H1 (cell line): ENCODE data around the gene HIBADH. TPM values are rescaled to one million over a fixed set of nuclear protein-coding genes. Genes with fewer than 3 reads are reported as not detected.

Source experiments
- CTCF ChIA-PET: fragments of 300-600 bp; sonication (Branson Sonifier 250); formaldehyde crosslinking; loops from one replicate; lab custom pipeline; 2021; ENCODE audit not compliant: partially characterized antibody; lab: Charles Lee
- POLR2A ChIA-PET: fragments of 300-600 bp; sonication (Branson Sonifier 250); formaldehyde crosslinking; loops from one replicate; lab custom pipeline; 2021; ENCODE audit warnings: inconsistent platforms; ENCODE audit not compliant: partially characterized antibody; lab: Charles Lee
- DNase-seq, 2 experiments: peaks; one replicate each; pipeline versions ENCODE4 v3.0.0 to v3.0.0-alpha.2; 2010 to 2022; ENCODE audit warnings: low spot score in 2 of 2, low read depth in 1 of 2, mixed read lengths in 1 of 2
- FAIRE-seq: peaks from 2 replicates; lab custom pipeline; 2011; peaks lifted over from hg19 to GRCh38; lab: Jason Lieb, UNC
- H2AFZ ChIP-seq: 2 replicates; pipeline ENCODE4 v1.8.1; 2012; ENCODE audit warnings: low read length, inconsistent platforms
- H2AK5ac ChIP-seq: 2 replicates; pipeline ENCODE4 v1.6.1; 2013; ENCODE audit warnings: low read depth, low read length
- H2BK120ac ChIP-seq: replicated peaks from 2 replicates; pipeline ENCODE3; 2013; ENCODE audit warnings: low read depth, low read length, inconsistent platforms
- H2BK12ac ChIP-seq: 2 replicates; pipeline ENCODE4 v1.6.1; 2013; ENCODE audit warnings: low read depth, low read length
- H2BK15ac ChIP-seq: 2 replicates; pipeline ENCODE4 v1.6.1; 2013; ENCODE audit warnings: low read length
- H2BK20ac ChIP-seq: 2 replicates; pipeline ENCODE4 v1.6.1; 2013; ENCODE audit warnings: low read length
- H2BK5ac ChIP-seq: 2 replicates; pipeline ENCODE4 v1.6.1; 2013; ENCODE audit warnings: low read depth, low read length
- H3K14ac ChIP-seq: 2 replicates; pipeline ENCODE4 v1.6.1; 2013; ENCODE audit warnings: inconsistent platforms; ENCODE audit not compliant: insufficient read length
- H3K18ac ChIP-seq: 2 replicates; pipeline ENCODE4 v1.6.1; 2013; ENCODE audit warnings: low read length; ENCODE audit errors: extremely low read depth
- H3K23ac ChIP-seq: 2 replicates; pipeline ENCODE4 v1.6.1; 2013; ENCODE audit warnings: inconsistent platforms; ENCODE audit not compliant: insufficient read length
- H3K23me2 ChIP-seq: 2 replicates; pipeline ENCODE4 v1.6.1; 2013; ENCODE audit warnings: low read depth, low read length
- H3K27ac ChIP-seq: 2 replicates; pipeline ENCODE4 v1.6.1; 2011; ENCODE audit warnings: low read depth, low read length, inconsistent platforms
- H3K27me3 ChIP-seq, 4 experiments: replicated peaks in 1 of 4; 1 replicate in 1 of 4; 2 replicates in 3 of 4; pipeline versions ENCODE4 v1.6.1 to v1.8.1; 2011 to 2013; ENCODE audit warnings: low read length in 3 of 4, mild to moderate bottlenecking in 3 of 4, inconsistent platforms in 2 of 4, mixed read lengths in 2 of 4, moderate library complexity in 1 of 4; ENCODE audit not compliant: control insufficient read depth in 3 of 4, insufficient read depth in 3 of 4; ENCODE audit errors: extremely low read depth in 1 of 4
- H3K36me3 ChIP-seq, 4 experiments: 2 replicates each; pipeline versions ENCODE4 v1.6.1 to v1.8.1; 2011 to 2013; ENCODE audit warnings: mild to moderate bottlenecking in 4 of 4, low read length in 3 of 4, moderate library complexity in 2 of 4, control low read depth in 1 of 4, inconsistent platforms in 1 of 4; ENCODE audit not compliant: insufficient read depth in 4 of 4, control insufficient read depth in 2 of 4
- H3K4ac ChIP-seq: replicated peaks from 2 replicates; pipeline ENCODE3; 2013; ENCODE audit warnings: low read length, low read depth, mixed read lengths, inconsistent platforms; ENCODE audit not compliant: insufficient read length
- H3K4me1 ChIP-seq, 4 experiments: replicated peaks in 1 of 4; 1 replicate in 1 of 4; 2 replicates in 3 of 4; pipeline versions ENCODE4 v1.6.1 to v1.8.1; 2011 to 2013; ENCODE audit warnings: low read length in 3 of 4, inconsistent platforms in 2 of 4, mixed read lengths in 1 of 4; ENCODE audit not compliant: insufficient read depth in 4 of 4, control insufficient read depth in 3 of 4
- H3K4me2 ChIP-seq, 2 experiments: 2 replicates each; pipeline versions ENCODE4 v1.6.1 to v1.8.1; 2011 to 2013; ENCODE audit warnings: low read depth in 2 of 2, low read length in 2 of 2, control low read depth in 1 of 2, inconsistent platforms in 1 of 2, mild to moderate bottlenecking in 1 of 2; ENCODE audit not compliant: insufficient read depth in 1 of 2
- H3K4me3 ChIP-seq, 4 experiments: fragments of 200-600, 300-600 bp in 1 of 4; sonication (generic), shearing (Covaris generic), sonication (Bioruptor Twin) in 1 of 4; 2 replicates each; pipeline versions ENCODE4 v1.5.1 to v1.8.1; 2011 to 2016; ENCODE audit warnings: low read length in 4 of 4, low read depth in 3 of 4, control low read depth in 2 of 4, inconsistent platforms in 2 of 4, mild to moderate bottlenecking in 2 of 4, mixed read lengths in 1 of 4, moderate library complexity in 1 of 4; ENCODE audit not compliant: insufficient read depth in 2 of 4; ENCODE audit errors: extremely low read depth in 1 of 4
- H3K56ac ChIP-seq: replicated peaks from 2 replicates; pipeline ENCODE3; 2013; ENCODE audit warnings: low read depth, mild to moderate bottlenecking, mixed read lengths, low read length, inconsistent platforms; ENCODE audit not compliant: insufficient read length
- H3K79me1 ChIP-seq: 2 replicates; pipeline ENCODE4 v1.6.1; 2013; ENCODE audit warnings: low read depth, low read length, control low read depth
- H3K79me2 ChIP-seq, 2 experiments: 2 replicates each; pipeline versions ENCODE4 v1.6.1 to v1.8.1; 2012 to 2013; ENCODE audit warnings: low read length in 2 of 2, mild to moderate bottlenecking in 2 of 2, inconsistent platforms in 1 of 2; ENCODE audit not compliant: insufficient read depth in 2 of 2, control insufficient read depth in 1 of 2
- H3K9ac ChIP-seq, 4 experiments: replicated peaks in 1 of 4; 1 replicate in 1 of 4; 2 replicates in 3 of 4; pipeline versions ENCODE4 v1.6.1 to v1.8.1; 2011 to 2013; ENCODE audit warnings: low read depth in 3 of 4, low read length in 3 of 4, control low read depth in 2 of 4, mild to moderate bottlenecking in 2 of 4, moderate library complexity in 2 of 4, inconsistent platforms in 1 of 4; ENCODE audit errors: extremely low read depth in 1 of 4
- H3K9me3 ChIP-seq, 2 experiments: 2 replicates each; pipeline versions ENCODE4 v1.6.1 to v1.8.1; 2012 to 2013; ENCODE audit warnings: mild to moderate bottlenecking in 2 of 2, moderate library complexity in 2 of 2, control low read depth in 1 of 2, inconsistent platforms in 1 of 2, low read depth in 1 of 2, low read length in 1 of 2, mixed read lengths in 1 of 2; ENCODE audit not compliant: insufficient read depth in 2 of 2
- H4K20me1 ChIP-seq, 2 experiments: replicated peaks in 1 of 2; 2 replicates each; pipeline versions ENCODE3 to v1.8.1; 2011 to 2013; ENCODE audit warnings: inconsistent platforms in 2 of 2, low read length in 2 of 2, mild to moderate bottlenecking in 1 of 2; ENCODE audit not compliant: insufficient read depth in 2 of 2, control insufficient read depth in 1 of 2
- H4K5ac ChIP-seq: 2 replicates; pipeline ENCODE4 v1.6.1; 2013; ENCODE audit warnings: low read length, low read depth, mixed read lengths, inconsistent platforms; ENCODE audit not compliant: insufficient read length
- H4K8ac ChIP-seq: 2 replicates; pipeline ENCODE4 v1.8.0; 2013; ENCODE audit warnings: mild to moderate bottlenecking, moderate library complexity, low read length, inconsistent platforms; ENCODE audit not compliant: insufficient read depth; ENCODE audit errors: extremely low read depth
- H4K91ac ChIP-seq: replicated peaks from 2 replicates; pipeline ENCODE3; 2013; ENCODE audit warnings: low read length, mixed read lengths, inconsistent platforms; ENCODE audit not compliant: insufficient read length
- CEBPB ChIP-seq: IDR thresholded peaks from 2 replicates; pipeline ENCODE4 v1.6.1; 2012; ENCODE audit warnings: low read depth, low read length
- GTF2F1 ChIP-seq: IDR thresholded peaks from 2 replicates; pipeline ENCODE4 v1.6.1; 2012; ENCODE audit warnings: low read depth, low read length, improper control_type of control experiment, borderline replicate concordance
- WGBS, 2 experiments: shearing (Covaris generic) in 1 of 2; methylation state at CpG; one replicate each; pipeline versions ENCODE4 v1.1.6 to v1.1.7; 2013 to 2015; ENCODE audit warnings: low lambda C conversion rate in 2 of 2, mixed read lengths in 2 of 2, inconsistent platforms in 1 of 2, low coverage in 1 of 2, missing lambda C conversion rate in 1 of 2; ENCODE audit not compliant: insufficient replicate concordance in 2 of 2, insufficient coverage in 1 of 2, insufficient read length in 1 of 2; ENCODE audit errors: extremely low coverage in 1 of 2, missing lambda C conversion rate in 1 of 2; 5-methylcytosine and 5-hydroxymethylcytosine counted together
- polyA plus RNA-seq, 7 experiments: library from polyadenylated mRNA; depleted of rRNA in 3 of 7; stranded (reverse) in 5 of 7; unstranded in 2 of 7; fragments of >200 nt in 5 of 7; fragments of 200-250 nt in 2 of 7; gene quantifications; 1 replicate in 5 of 7; 2 replicates in 1 of 7; 4 replicates in 1 of 7; pipeline versions ENCODE4 v1.2.1 to v1.2.3, GENCODE V29; 2011 to 2013; ENCODE audit warnings: missing spikeins in 2 of 7, mixed read lengths in 2 of 7
- total RNA-seq: library from RNA; stranded (reverse); fragmentation: NEBNext Ultra II Directional; extraction: Animal tissue kit (Norgen Biotek cat#: 25700); gene quantifications from 2 replicates; pipeline ENCODE4 v1.2.1, GENCODE V29; 2021

The HIBADH gene
- total and polyA plus RNA-seq, 2 of the 8 experiments (the other 6 are each of a cell fraction or from before 2014, with no cell fraction given), result 30.1 to 39.5 TPM

- no peaks in the 10 kb centered on the region for H3K79me2 ChIP-seq
- H2BK12ac ChIP-seq, result no peak overlapping the region
- no peaks in the 10 kb centered on the region for H3K23me2 ChIP-seq
- no peak overlapping the region for H4K91ac ChIP-seq
- POLR2A ChIA-PET, result no interaction called here
- no peak overlapping the region for H2BK20ac ChIP-seq
- H2AFZ ChIP-seq, result no peak overlapping the region
- no peaks in the 10 kb centered on the region for H4K20me1 ChIP-seq
- H3K9ac ChIP-seq, result no peak overlapping the region
- H2BK5ac ChIP-seq, result no peak overlapping the region
- no peaks in the 10 kb centered on the region for H3K79me1 ChIP-seq
- CTCF ChIA-PET, result interaction anchor here (0.6 kb wide), 1 partner anchor 333 kb away, joined by 5 read pairs; no protein-coding TSS in a partner anchor
- no peak overlapping the region for H3K27ac ChIP-seq
- H3K18ac ChIP-seq, result no peak overlapping the region
- H3K4me2 ChIP-seq, result no peak overlapping the region
- no peak overlapping the region for H2BK15ac ChIP-seq
- no peak for DNase-seq
- no peak overlapping the region for H3K23ac ChIP-seq
- no peak overlapping the region for H3K4me3 ChIP-seq
- H3K4me1 ChIP-seq, result peaks cover 3 to 8% (median 6%) of the 10 kb centered on the region in 4 experiments
- TF ChIP-seq CEBPB (0 out of 2 replicates have a peak, but pooled peaks have one; percentile 22), GTF2F1 (no peak)
- no peaks in the 10 kb centered on the region for H3K9me3 ChIP-seq
- FAIRE-seq, result no peak
- no peaks in the 10 kb centered on the region for H3K36me3 ChIP-seq
- H2AK5ac ChIP-seq, result no peak overlapping the region
- no peak overlapping the region for H3K14ac ChIP-seq
- H2BK120ac ChIP-seq, result peak overlapping the region; percentile 43
- no peaks in the 10 kb centered on the region for H3K27me3 ChIP-seq
- H3K56ac ChIP-seq, result no peak overlapping the region
- peak overlapping the region; percentile 48 for H3K4ac ChIP-seq
- H4K5ac ChIP-seq, result no peak overlapping the region
- WGBS, 2 experiments, result 0% methylated on average over 1 of the region's 1 CpG; no CpG with 5 or more reads in 1 of the 2 experiments
- no peak overlapping the region for H4K8ac ChIP-seq
Measured at GRCh38 chr7:27590416-27590815, 72.3 kb downstream of the HIBADH start.
